MCF 10A (cell line): ENCODE measurements around the gene CPED1. TPM values are rescaled to one million over a fixed set of nuclear protein-coding genes. Genes with fewer than 3 reads are reported as not detected.

Experiments
- BruUV-seq: library from RNA; stranded (reverse); fragments of 400-500 nt; replicated peaks from 2 replicates; lab custom pipeline; 2021; lab: Mats Ljungman, UMichigan
- CTCF ChIA-PET: fragments of 300-600 bp; sonication (Branson Sonifier 250); formaldehyde crosslinking; extraction: SDS; loops from one replicate; lab custom pipeline; 2021; ENCODE audit warnings: antibody characterized with exemption, inconsistent platforms; lab: Yijun Ruan, JAX
- POLR2A ChIA-PET: fragments of 300-600, 350-650 bp; sonication (Branson Sonifier 250); formaldehyde crosslinking; extraction: SDS; loops from one replicate; lab custom pipeline; 2020; ENCODE audit warnings: antibody characterized with exemption, inconsistent platforms; lab: Yijun Ruan, JAX
- DNase-seq: peaks from one replicate; pipeline ENCODE4 v3.0.0-alpha.2; 2018; ENCODE audit not compliant: unreplicated experiment
- H3K27ac Mint-ChIP-seq: one replicate; pipeline ENCODE4 v1.8.0; 2022; ENCODE audit warnings: mild to moderate bottlenecking, low read depth, mixed read lengths; ENCODE audit not compliant: unreplicated experiment
- H3K27me3 Mint-ChIP-seq: one replicate; pipeline ENCODE4 v1.8.0; 2022; ENCODE audit warnings: mixed read lengths; ENCODE audit not compliant: insufficient read depth, unreplicated experiment
- H3K36me3 Mint-ChIP-seq: one replicate; pipeline ENCODE4 v1.8.0; 2022; ENCODE audit warnings: mild to moderate bottlenecking, moderate library complexity, mixed read lengths; ENCODE audit not compliant: insufficient read depth, unreplicated experiment
- H3K4me1 Mint-ChIP-seq: one replicate; pipeline ENCODE4 v1.8.0; 2022; ENCODE audit warnings: mixed read lengths; ENCODE audit not compliant: insufficient read depth, unreplicated experiment
- H3K4me3 Mint-ChIP-seq: one replicate; pipeline ENCODE4 v1.8.0; 2022; ENCODE audit warnings: mild to moderate bottlenecking, moderate library complexity, mixed read lengths; ENCODE audit not compliant: unreplicated experiment
- H3K9me3 Mint-ChIP-seq: one replicate; pipeline ENCODE4 v1.8.0; 2022; ENCODE audit warnings: mixed read lengths; ENCODE audit not compliant: unreplicated experiment
- intact Hi-C: fragments of 100-400 bp; cut with micrococcal nuclease; formaldehyde crosslinking; loops from 2 replicates; pipeline ENCODE4 v1.14.1; 2022
- total RNA-seq: library from RNA; stranded (reverse); gene quantifications from 2 replicates; pipeline ENCODE4 v1.2.3, GENCODE V29; 2022
- TF ChIP-seq, protein P1 (sequence below): fragments of 200-600 bp; IDR thresholded peaks from one replicate; pipeline ENCODE4 v1.8.0; 2022; ENCODE audit warnings: antibody characterized with exemption, mild to moderate bottlenecking; ENCODE audit not compliant: unreplicated experiment

CPED1 gene
- total RNA-seq, 1 experiment from 2014 or later: not detected

DNA sequence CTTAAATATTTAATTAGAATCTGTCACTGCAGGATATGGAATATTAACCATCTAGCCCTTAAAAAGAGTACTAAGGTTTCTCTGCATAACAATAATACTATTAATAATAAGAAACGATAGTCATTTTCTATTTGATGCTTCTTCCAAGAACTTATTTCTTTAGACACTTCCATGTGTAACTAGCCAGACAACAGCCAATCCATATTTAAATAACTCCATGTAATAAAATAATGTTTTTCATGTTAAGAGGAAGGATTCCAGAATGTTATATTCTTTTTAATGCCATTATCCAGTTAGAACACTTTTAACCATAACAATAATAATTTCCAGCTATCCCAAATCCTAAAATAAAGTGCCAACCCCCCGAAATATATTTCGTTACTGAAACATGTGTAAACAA lies 170.2 kb downstream of the CPED1 start:
- peaks cover 6% of the 10 kb centered on the region for H3K36me3 Mint-ChIP-seq
- intact Hi-C loops: no loop called here
- TF ChIP-seq, protein P1, sequence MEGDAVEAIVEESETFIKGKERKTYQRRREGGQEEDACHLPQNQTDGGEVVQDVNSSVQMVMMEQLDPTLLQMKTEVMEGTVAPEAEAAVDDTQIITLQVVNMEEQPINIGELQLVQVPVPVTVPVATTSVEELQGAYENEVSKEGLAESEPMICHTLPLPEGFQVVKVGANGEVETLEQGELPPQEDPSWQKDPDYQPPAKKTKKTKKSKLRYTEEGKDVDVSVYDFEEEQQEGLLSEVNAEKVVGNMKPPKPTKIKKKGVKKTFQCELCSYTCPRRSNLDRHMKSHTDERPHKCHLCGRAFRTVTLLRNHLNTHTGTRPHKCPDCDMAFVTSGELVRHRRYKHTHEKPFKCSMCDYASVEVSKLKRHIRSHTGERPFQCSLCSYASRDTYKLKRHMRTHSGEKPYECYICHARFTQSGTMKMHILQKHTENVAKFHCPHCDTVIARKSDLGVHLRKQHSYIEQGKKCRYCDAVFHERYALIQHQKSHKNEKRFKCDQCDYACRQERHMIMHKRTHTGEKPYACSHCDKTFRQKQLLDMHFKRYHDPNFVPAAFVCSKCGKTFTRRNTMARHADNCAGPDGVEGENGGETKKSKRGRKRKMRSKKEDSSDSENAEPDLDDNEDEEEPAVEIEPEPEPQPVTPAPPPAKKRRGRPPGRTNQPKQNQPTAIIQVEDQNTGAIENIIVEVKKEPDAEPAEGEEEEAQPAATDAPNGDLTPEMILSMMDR: no peak
- DNase-seq: no peak
- H3K27me3 Mint-ChIP-seq: peaks cover 50% of the 10 kb centered on the region
- no peaks in the 10 kb centered on the region for H3K9me3 Mint-ChIP-seq
- no peak overlapping the region for H3K27ac Mint-ChIP-seq
- no peak overlapping the region for H3K4me3 Mint-ChIP-seq
- CTCF ChIA-PET: interaction anchor here (0.5 to 0.8 kb wide), 2 partner anchors 289 to 856 kb away, joined by 3 to 4 read pairs; no protein-coding TSS in a partner anchor
- H3K4me1 Mint-ChIP-seq: no peaks in the 10 kb centered on the region
- POLR2A ChIA-PET: no interaction called here
- no TSS peak for BruUV-seq

DNA sequence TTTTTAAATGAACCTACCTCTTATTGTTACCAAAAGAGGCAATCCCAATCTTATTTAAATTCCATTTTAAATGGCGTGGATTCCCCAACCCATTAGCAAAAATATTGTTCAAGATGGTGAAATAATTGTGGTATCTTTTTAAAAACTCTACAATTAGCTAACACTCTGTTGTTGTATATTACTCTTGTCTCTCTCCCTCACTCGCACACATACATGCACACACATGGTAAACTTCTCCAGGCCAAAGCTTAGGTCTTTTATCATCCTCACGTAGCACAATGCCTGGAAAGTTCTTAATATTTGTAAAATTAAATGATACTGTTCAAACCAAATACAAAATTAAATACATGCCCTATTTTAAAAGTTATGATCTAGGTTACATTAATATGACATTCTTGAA lies 171.0 kb downstream of the CPED1 start:
- TF ChIP-seq, protein P1: no peak
- ChIA-PET CTCF (interaction anchor here (0.6 kb wide), 3 partner anchors 11 to 547 kb away, joined by 3 to 4 read pairs (median 3); no protein-coding TSS in a partner anchor), POLR2A (no interaction called here)
- Mint-ChIP-seq H3K4me1 (no peaks in the 10 kb centered on the region), H3K36me3 (peaks cover 6% of the 10 kb centered on the region), H3K4me3 (no peak overlapping the region), H3K9me3 (no peaks in the 10 kb centered on the region), H3K27ac (no peak overlapping the region), H3K27me3 (peaks cover 56% of the 10 kb centered on the region)
- DNase-seq: no peak
- intact Hi-C loops: no loop called here
- no TSS peak for BruUV-seq

DNA sequence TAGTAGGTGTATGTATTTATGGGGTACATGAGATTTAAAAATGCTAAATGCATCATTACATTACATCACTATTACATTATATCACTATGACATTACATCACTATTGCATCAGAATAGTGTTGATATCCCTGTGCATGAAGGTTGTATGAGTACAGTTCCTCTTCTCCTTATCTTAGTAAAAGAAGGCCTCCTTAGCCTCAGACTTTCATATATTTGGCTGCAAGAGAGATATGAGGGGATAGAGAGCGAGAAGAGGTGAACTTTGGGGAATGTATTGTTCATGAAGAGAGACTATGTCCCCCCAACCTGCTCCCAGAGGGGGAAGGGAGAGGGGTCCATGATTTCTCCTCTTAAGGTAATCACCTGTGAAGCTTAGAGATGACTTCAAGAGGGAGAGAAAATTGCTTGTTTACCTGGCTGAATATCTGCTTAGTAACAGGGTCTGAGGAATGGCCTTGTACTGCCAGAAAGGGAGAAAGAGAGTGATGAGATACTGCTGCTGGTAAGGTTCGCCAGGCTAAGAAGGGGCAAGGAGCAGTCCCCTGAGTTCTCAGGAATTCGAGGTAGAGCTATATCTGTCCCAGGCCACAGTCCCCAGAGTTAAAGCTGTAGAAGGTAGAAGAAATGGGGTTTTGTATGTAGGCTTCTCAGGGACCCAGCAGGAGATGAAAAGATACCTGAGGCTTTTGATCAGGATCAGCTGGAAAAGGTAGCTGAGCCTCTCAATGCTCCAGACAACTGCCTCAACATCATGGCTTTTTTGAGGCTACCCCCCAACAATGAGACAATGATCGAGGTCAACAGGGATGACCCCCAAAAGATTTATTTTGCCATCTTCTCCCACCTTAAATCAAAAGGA lies 171.9 kb downstream of the CPED1 start:
- H3K27ac Mint-ChIP-seq: no peak overlapping the region
- peaks cover 6% of the 10 kb centered on the region for H3K36me3 Mint-ChIP-seq
- TF ChIP-seq, protein P1: no peak
- BruUV-seq: no TSS peak
- DNase-seq: no peak
- intact Hi-C loops: no loop called here
- peaks cover 62% of the 10 kb centered on the region for H3K27me3 Mint-ChIP-seq
- no peaks in the 10 kb centered on the region for H3K9me3 Mint-ChIP-seq
- no peaks in the 10 kb centered on the region for H3K4me1 Mint-ChIP-seq
- CTCF ChIA-PET: interaction anchor here (0.6 kb wide), 3 partner anchors 10 to 546 kb away, joined by 3 to 4 read pairs (median 3); no protein-coding TSS in a partner anchor
- POLR2A ChIA-PET: no interaction called here
- H3K4me3 Mint-ChIP-seq: no peak overlapping the region

DNA sequence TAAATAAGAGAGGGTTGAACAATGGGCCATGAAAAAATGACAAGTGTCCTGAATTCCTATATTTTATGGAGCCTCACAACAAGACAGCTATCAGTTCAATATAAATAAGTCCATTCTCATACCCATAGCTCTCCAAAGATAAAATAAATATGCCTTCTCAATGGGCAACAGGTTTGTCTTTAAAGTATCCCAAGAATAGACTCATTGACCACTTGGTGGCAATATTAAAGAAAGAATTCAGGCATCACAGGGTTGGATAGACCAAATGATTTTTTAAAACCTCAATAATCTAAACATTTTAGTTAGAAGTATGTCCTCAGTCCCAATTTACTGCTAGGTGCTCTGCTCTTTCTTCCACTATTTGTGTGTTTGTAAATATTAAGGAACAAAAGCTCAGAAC lies 175.2 kb downstream of the CPED1 start:
- Mint-ChIP-seq H3K4me1 (no peaks in the 10 kb centered on the region), H3K27ac (no peak overlapping the region)
- CTCF ChIA-PET: interaction anchor here (0.8 kb wide), 1 partner anchor 32 kb away, joined by 3 read pairs; no protein-coding TSS in a partner anchor

More for the DNA sequence above, 175.2 kb downstream of the CPED1 start:
- Mint-ChIP-seq H3K27me3 (peaks cover 47% of the 10 kb centered on the region), H3K9me3 (no peaks in the 10 kb centered on the region), H3K4me3 (no peak overlapping the region), H3K36me3 (no peaks in the 10 kb centered on the region)
- intact Hi-C loops: no loop called here
- no TSS peak for BruUV-seq
- TF ChIP-seq, protein P1: no peak
- DNase-seq: no peak
- POLR2A ChIA-PET: no interaction called here
